GM10266 (cell line): ENCODE results near the gene ANTXR1.

Experiments
- DNase-seq: peaks from one replicate; pipeline ENCODE4 v3.0.0; 2012; ENCODE audit errors: extremely low spot score
- TF ChIP-seq, protein P1 (sequence below): IDR thresholded peaks from 2 replicates; pipeline ENCODE4 v1.5.1; 2012; ENCODE audit warnings: mild to moderate bottlenecking, low read depth; ENCODE audit not compliant: control insufficient read depth, insufficient read depth; ENCODE audit errors: missing control alignments

The ANTXR1 gene

DNA sequence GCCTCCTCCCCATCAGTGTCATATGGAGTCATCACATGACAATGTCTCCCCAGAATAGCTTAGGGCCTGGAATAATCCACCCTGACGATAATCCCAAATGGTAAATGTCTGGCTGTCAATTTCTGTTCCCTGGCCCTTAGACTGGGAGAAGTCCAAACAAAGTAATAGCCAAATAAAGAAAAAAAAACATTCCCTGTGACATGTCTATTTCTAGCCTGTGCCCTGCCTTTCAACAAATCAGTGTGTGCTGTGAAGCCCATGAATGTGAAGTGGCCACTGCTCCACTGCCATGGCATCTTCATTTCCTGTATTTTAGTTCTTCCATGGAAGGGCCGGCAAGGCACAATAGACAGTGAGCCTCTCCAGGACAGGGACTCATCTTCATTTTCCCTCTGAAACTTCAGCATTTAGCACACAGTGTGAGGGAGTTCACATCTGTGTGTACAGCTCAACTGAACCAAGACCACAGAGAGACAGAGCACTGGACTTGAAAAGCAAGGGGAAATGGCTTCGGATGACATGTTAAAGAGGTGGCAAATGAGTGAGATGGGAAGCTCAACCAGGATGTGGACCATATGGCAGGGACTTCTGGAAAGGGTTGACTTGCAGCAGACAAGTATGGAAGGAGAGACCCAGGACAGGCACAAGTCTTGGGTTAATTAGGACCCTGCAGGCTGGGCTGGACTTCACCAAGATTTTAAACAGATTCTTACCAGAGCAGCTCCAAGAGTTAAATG, 140.0 kb downstream of the ANTXR1 start:
- TF ChIP-seq, protein P1, sequence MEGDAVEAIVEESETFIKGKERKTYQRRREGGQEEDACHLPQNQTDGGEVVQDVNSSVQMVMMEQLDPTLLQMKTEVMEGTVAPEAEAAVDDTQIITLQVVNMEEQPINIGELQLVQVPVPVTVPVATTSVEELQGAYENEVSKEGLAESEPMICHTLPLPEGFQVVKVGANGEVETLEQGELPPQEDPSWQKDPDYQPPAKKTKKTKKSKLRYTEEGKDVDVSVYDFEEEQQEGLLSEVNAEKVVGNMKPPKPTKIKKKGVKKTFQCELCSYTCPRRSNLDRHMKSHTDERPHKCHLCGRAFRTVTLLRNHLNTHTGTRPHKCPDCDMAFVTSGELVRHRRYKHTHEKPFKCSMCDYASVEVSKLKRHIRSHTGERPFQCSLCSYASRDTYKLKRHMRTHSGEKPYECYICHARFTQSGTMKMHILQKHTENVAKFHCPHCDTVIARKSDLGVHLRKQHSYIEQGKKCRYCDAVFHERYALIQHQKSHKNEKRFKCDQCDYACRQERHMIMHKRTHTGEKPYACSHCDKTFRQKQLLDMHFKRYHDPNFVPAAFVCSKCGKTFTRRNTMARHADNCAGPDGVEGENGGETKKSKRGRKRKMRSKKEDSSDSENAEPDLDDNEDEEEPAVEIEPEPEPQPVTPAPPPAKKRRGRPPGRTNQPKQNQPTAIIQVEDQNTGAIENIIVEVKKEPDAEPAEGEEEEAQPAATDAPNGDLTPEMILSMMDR, result no peak
- DNase-seq, result no peak

DNA sequence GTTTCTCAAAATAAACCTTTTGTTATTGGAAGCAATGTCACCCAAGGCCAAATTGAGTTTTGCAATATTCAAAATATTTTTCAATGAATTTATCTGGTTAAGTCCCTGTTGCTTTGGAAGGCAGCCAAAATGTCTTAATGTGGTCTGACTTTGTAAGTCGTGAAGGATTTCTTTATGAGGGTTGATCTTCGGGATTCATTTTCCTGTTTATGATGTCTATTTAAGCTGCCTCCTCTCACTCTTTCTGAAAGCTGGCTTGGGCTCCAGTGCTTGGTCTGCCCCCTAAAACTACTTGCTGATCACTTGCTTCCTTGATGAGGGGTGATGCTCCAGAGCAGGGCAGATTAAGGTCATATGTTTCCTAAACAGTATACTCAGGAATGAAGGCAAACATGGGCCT, 141.1 kb downstream of the ANTXR1 start:
- TF ChIP-seq, protein P1, result no peak
- no peak for DNase-seq

DNA sequence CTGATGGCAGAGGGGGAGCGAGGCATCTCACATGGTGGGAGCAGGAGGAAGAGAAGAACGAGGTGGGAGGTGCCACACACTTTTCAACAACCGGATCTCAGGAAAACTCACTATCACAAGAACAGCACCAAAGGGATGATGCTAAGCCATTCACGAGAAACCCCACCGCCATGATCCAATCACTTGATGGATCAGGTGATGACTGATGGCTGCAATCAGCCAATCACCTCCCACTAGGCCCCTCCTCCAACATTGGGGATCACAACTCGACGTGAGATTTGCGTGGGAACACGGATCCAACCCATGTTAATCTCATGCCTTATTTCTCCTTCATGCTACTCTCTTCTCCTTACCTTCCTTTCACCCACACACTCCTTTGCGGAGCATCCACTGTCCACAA, 143.6 kb downstream of the ANTXR1 start:
- DNase-seq, result no peak
- TF ChIP-seq, protein P1, result no peak

DNA sequence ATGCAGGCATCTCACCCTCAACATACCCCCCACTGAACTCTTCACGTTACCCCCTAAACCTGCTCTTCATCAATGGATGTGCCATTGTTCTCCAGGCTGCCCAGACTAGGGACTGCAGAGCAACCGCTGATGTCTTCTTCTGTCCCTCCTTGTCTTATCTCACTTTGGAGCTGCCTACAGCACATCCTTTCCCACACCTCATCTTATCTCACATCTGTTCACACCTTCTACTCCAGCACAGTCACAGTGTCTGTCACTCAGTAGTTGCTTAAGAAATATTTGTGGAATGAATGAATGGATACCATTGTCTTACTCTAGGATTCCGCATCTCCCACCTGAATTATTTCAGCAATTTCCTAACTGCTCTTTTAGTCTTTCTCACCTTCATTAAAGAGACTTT, 144.5 kb downstream of the ANTXR1 start:
- DNase-seq, result no peak
- TF ChIP-seq, protein P1, result no peak

DNA sequence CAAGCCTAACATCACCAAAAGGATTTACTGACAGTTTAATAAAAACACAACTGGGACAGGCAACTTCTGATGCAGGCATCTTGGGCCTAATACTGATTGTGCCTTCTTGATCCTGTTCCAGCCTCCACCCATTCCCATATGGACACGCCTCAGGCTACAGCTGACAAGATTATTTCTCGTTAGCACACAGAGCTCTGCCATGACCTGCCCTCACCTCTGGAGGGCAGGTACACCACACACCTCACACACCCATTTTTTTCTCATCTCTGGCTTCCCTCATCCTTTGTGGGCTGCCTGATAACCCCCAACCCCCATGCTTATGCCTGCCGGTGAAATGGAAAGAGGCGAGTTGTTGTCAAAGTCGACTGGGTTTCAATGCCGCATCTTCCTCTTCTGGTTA, 147.0 kb downstream of the ANTXR1 start:
- TF ChIP-seq, protein P1, result no peak
- DNase-seq, result no peak

DNA sequence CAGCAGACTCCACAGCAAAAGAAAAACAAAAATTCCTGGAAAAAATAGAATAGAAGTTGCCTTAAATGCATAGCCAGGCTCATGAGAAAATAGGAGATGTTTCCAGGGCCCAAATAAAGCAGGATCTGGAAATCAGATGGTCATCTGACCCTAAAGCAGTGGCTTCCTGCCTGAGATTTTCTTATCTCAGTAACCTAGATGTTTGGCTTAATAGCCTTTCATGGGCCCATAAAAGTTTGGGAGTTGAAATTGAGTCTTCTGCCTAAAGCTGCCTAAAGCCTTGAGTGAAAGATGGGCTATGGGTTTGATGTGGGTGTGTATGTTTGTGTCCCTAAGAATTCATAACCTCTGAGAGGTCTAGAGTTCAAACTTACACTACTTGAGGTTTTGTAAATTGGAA, 149.1 kb downstream of the ANTXR1 start:
- TF ChIP-seq, protein P1, result no peak
- DNase-seq, result no peak

DNA sequence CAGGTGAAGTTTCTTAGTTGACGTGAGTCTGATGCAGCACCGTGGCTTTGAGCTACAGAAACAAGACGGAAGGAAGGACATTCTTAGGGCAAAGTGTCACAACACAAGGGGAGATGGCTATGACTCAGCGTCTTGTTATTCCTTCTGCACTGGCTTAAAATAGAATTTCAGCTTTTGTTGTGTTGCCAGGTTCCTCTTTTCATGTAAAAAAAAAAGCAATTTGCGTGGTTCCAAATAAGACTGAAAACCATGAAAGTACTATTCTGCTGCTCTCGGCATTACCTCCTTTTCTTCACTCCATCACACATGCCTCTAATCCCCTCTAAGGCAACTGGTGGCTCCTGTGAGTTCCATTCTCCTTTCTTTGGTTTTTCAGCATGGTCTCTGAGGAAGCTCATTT, 150.1 kb downstream of the ANTXR1 start:
- DNase-seq, result no peak
- TF ChIP-seq, protein P1, result no peak
